ENCODE results near the gene C1RL. TPM values are rescaled to one million over a fixed set of nuclear protein-coding genes. Genes with fewer than 3 reads are reported as not detected.
"Not testable (repeated sequence)": the region's sequence is repeated elsewhere in the genome, so short reads cannot be mapped to it uniquely, and the experiment has no call there.

The C1RL gene
- total RNA-seq, 1 experiment from 2014 or later, result 7.1 TPM

DNA sequence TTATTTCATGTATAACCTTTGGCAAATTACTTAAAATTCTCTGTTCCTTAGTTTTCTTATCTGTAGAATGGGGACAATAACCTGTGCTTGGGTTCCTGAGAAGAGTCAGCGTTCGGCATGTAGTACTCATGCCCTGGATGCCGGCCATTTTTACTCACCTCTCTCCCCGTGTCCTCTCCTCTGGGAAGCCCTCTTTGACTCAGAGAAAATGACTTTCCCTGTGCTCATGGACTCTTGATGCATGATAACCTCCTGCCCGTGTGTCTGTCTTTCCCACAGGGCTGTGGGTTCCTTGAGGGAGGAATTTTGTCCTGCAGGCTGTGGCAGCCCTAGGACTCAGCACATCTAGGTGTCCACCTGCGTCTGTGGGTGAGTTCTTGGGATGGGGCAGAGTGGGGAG is 5.8 kb upstream of the C1RL start:
- DNase-seq (ENCODE audit: low read depth), result no peak

DNA sequence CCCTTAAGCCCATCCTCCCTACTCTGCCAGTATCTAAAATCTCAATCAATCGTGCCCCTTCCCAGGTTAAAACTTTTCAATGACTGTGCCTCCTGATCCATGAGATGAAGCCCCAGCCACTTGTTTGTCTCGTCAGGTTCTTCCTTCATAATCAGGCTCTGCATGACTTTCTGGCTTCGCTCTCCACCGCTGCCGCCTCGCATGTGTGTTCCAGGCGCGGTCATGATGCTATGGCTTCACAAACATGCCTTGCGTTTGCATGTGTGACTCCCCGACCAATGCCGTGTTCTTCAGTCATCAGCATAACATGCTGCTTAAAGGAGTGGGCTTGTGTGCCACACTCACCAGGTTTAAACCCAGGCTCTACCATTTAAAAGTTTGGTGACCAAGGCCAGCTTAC is 5.0 kb upstream of the C1RL start:
- DNase-seq (ENCODE audit: low read depth), result no peak

GRCh38 chr12:7113389-7113871 is 4.4 kb upstream of the C1RL start:
- peak; percentile 29 for DNase-seq (ENCODE audit: low read depth)

- DNase-seq (ENCODE audit: low read depth), result no peak
Measured at GRCh38 chr12:7112041-7112440, 3.0 kb upstream of the C1RL start.

- no peak for DNase-seq (ENCODE audit: low read depth)
Measured at GRCh38 chr12:7110661-7111060, 1.6 kb upstream of the C1RL start.

DNA sequence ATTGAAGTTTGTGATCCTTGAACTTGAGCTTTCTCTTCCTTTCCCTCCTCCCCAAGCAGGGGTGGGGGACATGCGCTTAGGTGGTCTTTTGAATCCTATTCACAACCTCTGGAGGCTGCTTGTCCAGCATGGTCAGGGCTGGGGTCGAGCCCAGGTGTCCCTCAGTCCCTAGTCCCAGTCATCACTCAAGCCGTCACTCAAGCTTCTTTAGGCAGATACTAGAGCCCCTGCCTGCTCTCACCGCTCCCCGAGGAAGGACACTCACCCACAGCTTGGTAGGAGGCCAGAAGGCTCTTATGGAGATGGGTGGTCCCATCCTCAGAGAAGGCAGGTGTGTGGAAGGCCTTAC is 532 bp upstream of the C1RL start:
- DNase-seq (ENCODE audit: low read depth), result no peak

- DNase-seq (ENCODE audit: low read depth), result peak; percentile 72
Measured at GRCh38 chr12:7108003-7108795, 815 bp downstream of the C1RL start.

DNA sequence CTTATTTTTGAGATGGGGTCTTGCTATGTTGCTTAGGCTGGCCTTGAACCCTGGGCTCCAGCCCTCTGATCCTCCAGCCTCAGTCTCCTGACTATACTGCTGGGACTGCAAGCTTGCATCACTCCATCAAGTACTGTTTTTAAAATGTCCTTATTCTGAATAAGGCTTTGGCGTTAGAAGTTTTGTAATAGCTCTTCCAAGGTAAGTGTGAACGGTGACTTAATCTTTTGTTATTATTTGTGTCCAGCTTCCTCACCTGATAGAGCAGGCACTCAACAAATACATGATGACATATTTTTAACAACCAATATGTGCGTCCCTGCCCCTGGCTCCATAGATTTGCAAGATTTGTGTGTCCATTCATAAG is 1.4 kb downstream of the C1RL start:
- DNase-seq (ENCODE audit: low read depth), result no peak

GRCh38 chr12:7107181-7107580 is 1.8 kb downstream of the C1RL start:
- not testable (repeated sequence) for DNase-seq (ENCODE audit: low read depth)

DNA sequence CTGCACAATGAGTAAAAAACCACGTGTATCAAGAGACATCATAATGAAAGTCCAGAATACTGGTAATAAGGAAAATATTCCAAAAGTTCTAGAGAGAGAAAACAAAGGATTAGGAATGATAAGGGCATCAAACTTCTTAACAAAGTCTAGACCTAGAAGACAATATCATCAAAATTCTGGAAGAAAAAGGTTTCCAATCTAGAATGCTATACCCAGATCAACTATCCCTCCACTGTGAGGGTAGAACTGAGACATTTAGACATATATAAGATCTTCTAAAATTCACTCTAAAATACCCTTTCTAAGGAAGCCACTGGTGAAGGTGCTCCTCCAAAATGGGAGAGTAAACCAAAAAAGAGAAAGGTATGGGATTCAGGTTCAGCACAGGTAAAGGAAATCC is 2.9 kb downstream of the C1RL start:
- no peak for DNase-seq (ENCODE audit: low read depth)

DNA sequence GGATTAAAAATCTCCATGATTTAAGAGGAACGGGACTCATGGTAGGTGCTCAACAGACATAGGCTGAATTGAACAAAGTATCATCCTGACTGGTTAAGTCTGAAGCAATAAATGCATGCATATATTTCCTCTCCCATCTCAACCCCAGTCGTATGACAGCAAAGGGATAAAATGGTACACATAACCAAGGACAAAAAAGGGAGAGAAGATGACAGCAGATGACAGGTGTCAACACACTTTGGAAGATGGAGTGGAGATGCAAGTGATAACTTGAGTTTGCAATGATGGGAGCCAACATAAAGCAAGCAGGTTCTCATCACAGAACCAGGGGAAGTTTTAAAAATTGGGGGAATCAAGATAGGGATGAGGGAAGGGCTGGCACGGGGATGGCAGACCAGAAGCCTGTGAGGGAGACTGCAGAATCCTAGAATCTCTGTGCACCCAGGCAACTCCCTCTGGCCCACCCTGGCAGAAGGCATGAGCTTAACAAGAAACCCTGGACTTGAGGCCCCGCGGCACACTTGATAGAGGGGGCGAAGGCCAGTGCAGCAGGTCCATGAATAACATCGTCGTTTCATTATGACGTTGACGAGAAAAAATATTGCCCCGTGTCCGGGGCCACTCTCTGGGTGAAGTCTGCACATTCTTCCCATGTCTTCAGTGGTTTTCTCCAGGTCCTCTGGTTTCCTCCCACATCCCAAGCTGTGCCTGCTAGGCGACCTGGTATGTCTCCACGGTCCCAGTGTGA is 5.0 kb downstream of the C1RL start:
- no peak for DNase-seq (ENCODE audit: low read depth)

- no peak for DNase-seq (ENCODE audit: low read depth)
Measured at GRCh38 chr12:7102582-7102981, 6.4 kb downstream of the C1RL start.

- no peak for DNase-seq (ENCODE audit: low read depth)
Measured at GRCh38 chr12:7101694-7102131, 7.3 kb downstream of the C1RL start.

DNA sequence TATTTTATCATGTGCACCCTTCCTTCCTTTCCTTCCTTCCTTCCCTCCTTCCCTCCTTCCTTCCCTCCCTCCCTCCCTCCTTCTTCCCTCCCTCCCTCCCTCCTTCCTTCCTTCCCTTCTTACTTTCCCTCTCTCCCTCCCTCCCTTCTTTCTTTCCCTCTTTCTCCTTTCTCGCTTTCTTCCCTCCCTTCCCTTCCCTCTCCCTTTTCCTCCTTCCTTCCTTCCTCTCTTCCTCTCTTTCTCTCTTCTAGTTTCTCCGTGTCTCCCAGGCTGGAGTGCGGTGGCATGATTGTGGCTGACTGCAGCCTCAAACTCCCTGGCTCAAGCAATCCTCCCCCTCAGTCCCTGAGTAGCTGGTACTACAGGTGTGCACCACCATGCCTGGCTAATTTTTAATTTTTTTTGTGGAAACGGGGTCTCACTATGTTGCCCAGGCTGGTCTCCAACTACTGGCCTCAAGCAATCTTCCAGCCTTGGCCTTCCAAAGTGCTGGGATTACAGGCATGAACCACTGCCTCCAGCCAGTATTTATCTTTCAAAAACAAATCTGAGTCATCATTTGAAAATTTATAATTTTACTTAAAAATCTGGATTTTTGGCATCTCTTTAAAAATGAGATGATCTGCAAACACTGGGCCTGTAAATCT is 7.8 kb downstream of the C1RL start:
- DNase-seq (ENCODE audit: low read depth), result no peak

DNA sequence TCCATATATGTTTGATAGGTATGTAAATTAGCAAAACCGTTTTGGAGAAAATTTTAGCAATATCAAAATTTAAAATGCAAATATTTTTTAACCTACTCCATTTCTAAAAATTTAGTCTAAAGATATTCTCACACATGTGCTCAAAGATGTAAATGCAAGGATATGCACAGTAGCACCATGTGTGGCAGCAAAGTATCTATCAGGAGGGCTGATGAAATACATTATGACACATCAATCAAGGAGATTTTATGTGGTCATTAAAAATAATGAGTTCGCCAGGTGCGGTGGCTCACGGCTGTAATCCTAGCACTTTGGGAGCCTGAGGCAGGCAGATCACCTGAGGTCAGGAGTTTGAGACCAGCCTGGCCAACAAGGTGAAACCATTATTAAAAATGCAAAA is 8.8 kb downstream of the C1RL start:
- DNase-seq (ENCODE audit: low read depth), result no peak

- DNase-seq (ENCODE audit: low read depth), result no peak
Measured at GRCh38 chr12:7099290-7099996, 9.6 kb downstream of the C1RL start.

DNA sequence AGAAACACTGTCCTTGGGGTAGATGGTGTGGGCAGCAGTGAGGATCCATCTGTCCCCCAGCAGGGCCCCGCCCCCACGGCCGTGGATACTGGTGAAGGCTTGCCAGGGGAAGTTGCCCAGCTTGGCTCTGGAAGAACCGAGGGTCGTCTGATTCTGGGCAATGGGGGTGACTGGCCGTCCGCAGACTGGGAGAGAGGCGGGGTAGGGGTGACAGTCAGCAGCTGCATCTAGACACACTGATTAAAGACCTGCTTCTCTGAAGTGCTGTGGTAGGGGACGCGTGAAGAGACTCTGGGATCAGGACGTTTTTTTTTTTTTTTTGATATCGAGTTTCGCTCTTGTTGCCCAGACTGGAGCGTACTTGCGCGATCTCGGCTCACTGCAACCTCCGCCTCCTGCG is 12.0 kb downstream of the C1RL start:
- no peak for DNase-seq (ENCODE audit: low read depth)

DNA sequence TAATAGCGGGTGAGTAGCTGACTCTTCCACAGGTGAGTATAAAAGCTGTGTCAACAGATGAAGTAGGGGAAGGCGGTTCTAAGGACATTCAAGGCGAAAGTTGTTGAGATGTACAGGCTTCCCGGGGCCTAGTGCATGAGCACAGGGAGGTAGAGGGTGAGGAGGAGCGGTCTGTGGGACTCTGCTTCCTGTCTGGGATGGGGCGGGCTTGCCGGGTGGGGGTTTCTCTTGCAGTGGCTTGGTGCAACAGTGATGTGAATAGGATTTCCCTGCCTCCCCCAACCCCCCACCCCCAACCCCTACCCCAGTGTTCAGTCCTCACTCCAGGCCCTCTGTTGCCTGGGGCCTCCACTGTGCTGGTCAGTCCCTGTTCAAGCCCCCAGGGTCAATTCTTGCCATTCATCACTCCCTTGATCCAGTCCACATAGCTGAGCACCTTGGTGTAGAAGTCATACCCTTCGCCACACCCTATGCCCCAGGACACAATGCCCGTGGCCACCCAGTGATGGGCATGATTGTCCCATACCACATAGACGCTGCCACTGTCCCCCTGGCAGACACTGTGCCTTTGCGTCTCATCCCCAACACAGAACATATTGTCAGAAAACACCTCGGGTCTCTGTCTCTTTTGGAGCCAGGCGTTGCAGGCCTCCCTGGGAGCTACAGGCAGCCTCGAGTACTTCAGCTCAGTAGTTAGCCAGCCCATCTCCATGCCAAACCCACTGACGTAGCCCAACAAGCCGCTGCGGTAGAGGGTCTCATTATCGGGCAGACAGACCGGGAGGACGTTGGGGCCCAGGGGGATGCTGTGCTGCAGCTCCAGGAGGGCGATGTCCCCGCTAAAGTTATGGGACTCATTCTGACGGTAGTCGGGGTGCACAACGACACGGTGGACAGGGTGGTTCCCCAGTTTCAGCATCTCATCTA is 12.7 kb downstream of the C1RL start:
- DNase-seq (ENCODE audit: low read depth), result no peak

DNA sequence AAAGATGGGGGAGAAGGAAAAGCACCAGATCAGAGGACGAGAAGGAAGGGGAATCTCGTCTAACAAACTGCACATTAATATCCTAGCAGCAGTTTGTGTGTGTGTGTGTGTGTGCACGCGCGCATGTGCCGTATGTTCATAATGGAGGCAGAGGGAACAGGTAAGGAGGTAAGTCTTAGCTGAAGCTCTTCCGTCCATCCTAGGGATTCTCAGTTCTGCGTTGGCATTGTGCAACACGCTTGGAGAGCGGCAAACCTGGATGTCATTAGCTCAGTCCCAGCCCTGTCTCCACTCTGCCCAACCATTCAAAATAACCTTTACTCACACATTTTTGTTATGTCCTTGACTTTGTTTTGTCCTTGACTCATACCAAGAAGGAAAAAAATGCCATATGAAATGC is 15.1 kb downstream of the C1RL start:
- no peak for DNase-seq (ENCODE audit: low read depth)

DNA sequence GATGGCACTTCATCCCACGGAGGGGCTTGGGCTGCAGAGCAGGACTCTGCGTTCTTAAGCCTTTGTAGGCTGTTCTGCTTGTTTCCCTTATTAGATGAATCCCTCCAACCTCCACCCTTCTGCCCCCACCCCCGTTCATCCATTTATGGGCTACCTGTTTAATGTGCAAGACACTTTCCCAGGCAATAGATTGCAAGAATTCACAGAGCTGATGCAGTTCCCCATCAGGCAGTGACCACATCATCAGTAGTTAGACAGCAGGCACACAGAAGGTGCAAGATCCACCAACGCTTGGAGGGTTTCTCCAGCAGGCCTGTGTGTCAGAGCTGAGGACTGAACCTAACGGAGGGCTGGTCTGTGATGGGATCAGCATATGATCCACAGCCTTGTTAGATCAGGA is 15.5 kb downstream of the C1RL start:
- DNase-seq (ENCODE audit: low read depth), result no peak

GRCh38 chr12:7092986-7093460 is 16.0 kb downstream of the C1RL start:
- DNase-seq (ENCODE audit: low read depth), result no peak

Measured in RPMI7951 (cell line).